HepG2 (cell line): ENCODE results near the gene PRKCSH. TPM values are rescaled to one million over a fixed set of nuclear protein-coding genes. Genes with fewer than 3 reads are reported as not detected.
A peak's percentile ranks its signal among the peaks of the same experiment; 100 is the strongest.

ENCODE experiments used
- AFF4 ChIP-seq: sonication (generic); formaldehyde crosslinking; IDR thresholded peaks from 2 replicates; pipeline ENCODE4 v1.4.0; 2020; ENCODE audit warnings: missing genetic modification reagents
- ZFP37 ChIP-seq: sonication (generic); formaldehyde crosslinking; IDR thresholded peaks from 2 replicates; pipeline ENCODE4 v1.4.0; 2020; ENCODE audit warnings: missing genetic modification reagents, borderline replicate concordance
- ZNF460 ChIP-seq: sonication (generic); formaldehyde crosslinking; IDR thresholded peaks from 2 replicates; pipeline ENCODE4 v1.5.1; 2020; ENCODE audit warnings: missing genetic modification reagents, mild to moderate bottlenecking, borderline replicate concordance
- ZNF687 ChIP-seq: sonication (generic); formaldehyde crosslinking; IDR thresholded peaks from 2 replicates; pipeline ENCODE4 v1.5.1; 2020; ENCODE audit warnings: mild to moderate bottlenecking, missing genetic modification reagents, moderate library complexity
- polyA plus RNA-seq, 8 experiments: library from polyadenylated mRNA; depleted of rRNA in 3 of 8; stranded (reverse) in 7 of 8; unstranded in 1 of 8; fragments of >200 nt; fragmentation: Illumina TruSeq in 4 of 8; extraction: Trizol in 4 of 8; gene quantifications; 2 replicates each; pipeline versions ENCODE4 v1.2.1 to v1.2.3, GENCODE V29; 2011 to 2016; ENCODE audit warnings: low read depth in 4 of 8, missing spikeins in 1 of 8, mixed read lengths in 1 of 8; ENCODE audit not compliant: insufficient read depth in 1 of 8
- total RNA-seq, 5 experiments: library from RNA; depleted of rRNA; stranded (reverse); fragments of >200 nt; fragmentation: Illumina TruSeq; extraction: Trizol; gene quantifications; 2 replicates each; pipeline ENCODE4 v1.2.3, GENCODE V29; 2016; ENCODE audit warnings: low read depth in 1 of 5

The PRKCSH gene
- total and polyA plus RNA-seq, 2 of the 13 experiments (the other 11 are each of a cell fraction or from before 2014, with no cell fraction given), result 85.1 to 125 TPM

DNA sequence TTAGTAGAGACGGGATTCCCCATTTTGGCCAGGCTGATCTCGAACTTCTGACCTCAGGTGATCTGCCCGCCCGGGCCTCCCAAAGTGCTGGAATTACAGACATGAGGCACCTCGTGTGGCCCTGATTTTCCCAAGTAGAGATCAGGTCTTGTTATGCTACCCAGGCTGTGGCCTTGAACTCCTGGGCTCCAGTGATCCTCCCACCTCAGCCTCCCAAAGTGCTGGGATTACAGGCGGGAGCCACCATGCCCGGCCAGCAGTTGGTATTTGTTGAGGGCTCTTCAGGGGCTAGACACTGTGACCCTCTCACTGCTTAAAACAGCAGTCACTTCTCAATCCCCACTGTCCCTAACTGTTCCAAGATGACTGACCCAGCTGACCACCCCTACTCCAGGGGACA is 53.9 kb downstream of the PRKCSH start (continued):
- TF ChIP-seq ZNF687 (CRISPR knock-in tag) (0 out of 2 replicates have a peak, but pooled peaks have one; percentile 27), ZFP37 (CRISPR knock-in tag) (no peak), AFF4 (CRISPR knock-in tag) (no peak), ZNF460 (CRISPR knock-in tag) (peak; percentile 65)
